Common myeloid progenitor, CD34-positive (primary cell): ENCODE measurements around the gene MFSD11.

Experiments
- CTCF ChIA-PET: fragments of 350-600 bp; sonication (Branson Sonifier 250); formaldehyde crosslinking; loops from one replicate; lab custom pipeline; 2021; ENCODE audit warnings: antibody characterized with exemption; lab: Charles Lee
- POLR2A ChIA-PET: fragments of 350-600 bp; sonication (Branson Sonifier 250); formaldehyde crosslinking; loops from one replicate; lab custom pipeline; 2021; ENCODE audit warnings: antibody characterized with exemption; lab: Charles Lee
- DNase-seq, 3 donors: peaks; one replicate each; pipeline versions ENCODE4 v3.0.0 to v3.0.0-alpha.2; 2013
- H3K27ac ChIP-seq, 2 experiments: 1 replicate in 1 of 2; 2 replicates in 1 of 2; pipeline ENCODE4 v1.7.0; 2013; ENCODE audit warnings: inconsistent platforms in 2 of 2, low read length in 2 of 2, mild to moderate bottlenecking in 2 of 2, low read depth in 1 of 2, moderate library complexity in 1 of 2; ENCODE audit not compliant: severe bottlenecking in 2 of 2, insufficient read depth in 1 of 2, poor library complexity in 1 of 2
- H3K27me3 ChIP-seq, 5 experiments: replicated peaks in 2 of 5; 1 replicate in 3 of 5; 2 replicates in 2 of 5; pipeline versions ENCODE4 v1.6.1 to v1.7.0; 2013; ENCODE audit warnings: low read length in 4 of 5, mild to moderate bottlenecking in 2 of 5, moderate library complexity in 2 of 5, inconsistent platforms in 1 of 5; ENCODE audit not compliant: insufficient read depth in 5 of 5, control insufficient read depth in 4 of 5
- H3K36me3 ChIP-seq, 4 experiments: 1 replicate in 2 of 4; 2 replicates in 2 of 4; pipeline versions ENCODE4 v1.6.1 to v1.7.0; 2013; ENCODE audit warnings: low read length in 3 of 4, control low read depth in 1 of 4, mild to moderate bottlenecking in 1 of 4; ENCODE audit not compliant: control insufficient read depth in 4 of 4, insufficient read depth in 4 of 4
- H3K4me1 ChIP-seq, 4 experiments: 1 replicate in 3 of 4; 2 replicates in 1 of 4; pipeline versions ENCODE4 v1.6.1 to v1.7.1; 2013; ENCODE audit warnings: low read length in 3 of 4, mild to moderate bottlenecking in 3 of 4, control low read depth in 1 of 4, inconsistent platforms in 1 of 4, moderate library complexity in 1 of 4; ENCODE audit not compliant: control insufficient read depth in 4 of 4, insufficient read depth in 4 of 4; ENCODE audit errors: control extremely low read depth in 1 of 4
- H3K4me3 ChIP-seq, 7 experiments: 1 replicate in 4 of 7; 2 replicates in 3 of 7; pipeline versions ENCODE4 v1.5.1 to v1.7.0; 2013; ENCODE audit warnings: mild to moderate bottlenecking in 7 of 7, low read length in 6 of 7, moderate library complexity in 6 of 7, inconsistent platforms in 2 of 7, low read depth in 2 of 7, control low read depth in 1 of 7; ENCODE audit not compliant: insufficient read depth in 4 of 7, control insufficient read depth in 1 of 7; ENCODE audit errors: extremely low read depth in 1 of 7
- H3K9me3 ChIP-seq, 5 experiments: 1 replicate in 4 of 5; 2 replicates in 1 of 5; pipeline versions ENCODE4 v1.6.1 to v1.7.1; 2013; ENCODE audit warnings: low read length in 4 of 5, mild to moderate bottlenecking in 2 of 5, inconsistent platforms in 1 of 5, low read depth in 1 of 5, moderate library complexity in 1 of 5; ENCODE audit not compliant: control insufficient read depth in 4 of 5, insufficient read depth in 2 of 5; ENCODE audit errors: control extremely low read depth in 1 of 5
- WGBS: methylation state at CpG from one replicate; pipeline ENCODE4 v1.1.5; 2013; ENCODE audit not compliant: insufficient coverage; 5-methylcytosine and 5-hydroxymethylcytosine counted together

The MFSD11 gene

DNA sequence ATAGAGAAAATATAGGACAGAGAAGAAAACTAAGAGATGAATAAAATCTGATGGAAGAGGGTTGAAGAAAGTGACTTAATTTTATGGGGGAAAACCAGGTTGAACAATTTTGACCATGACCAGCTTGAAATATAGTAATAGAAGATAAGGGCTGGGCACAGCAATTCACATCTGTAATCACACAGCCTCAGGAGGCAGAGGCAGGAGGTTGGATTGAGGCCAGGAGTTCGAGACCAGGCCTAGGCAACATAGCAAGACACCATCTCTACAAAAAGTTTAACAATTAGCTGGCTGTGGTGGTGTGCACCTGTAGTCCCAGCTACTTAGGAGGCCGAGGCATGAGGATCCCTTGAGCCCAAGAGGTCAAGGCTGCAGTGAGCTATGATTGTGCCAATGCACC, 35.8 kb upstream of the MFSD11 start:
- DNase-seq: no peak
- CTCF ChIA-PET: interaction anchor here (0.9 to 1.2 kb wide), 3 partner anchors 11 to 20 kb away, joined by 3 to 4 read pairs (median 3); no protein-coding TSS in a partner anchor
- no CpG with 5 or more reads among the region's 2 CpGs for WGBS
- H3K27ac ChIP-seq: no peak overlapping the region
- H3K36me3 ChIP-seq: no peaks in the 10 kb centered on the region
- no peaks in the 10 kb centered on the region for H3K27me3 ChIP-seq
- no peaks in the 10 kb centered on the region for H3K9me3 ChIP-seq
- H3K4me1 ChIP-seq: peaks cover 0 to 4% (median 3%) of the 10 kb centered on the region in 4 experiments
- no peak overlapping the region for H3K4me3 ChIP-seq
- POLR2A ChIA-PET: interaction anchor here (0.6 kb wide), 1 partner anchor 237 kb away, joined by 5 read pairs; no protein-coding TSS in a partner anchor

DNA sequence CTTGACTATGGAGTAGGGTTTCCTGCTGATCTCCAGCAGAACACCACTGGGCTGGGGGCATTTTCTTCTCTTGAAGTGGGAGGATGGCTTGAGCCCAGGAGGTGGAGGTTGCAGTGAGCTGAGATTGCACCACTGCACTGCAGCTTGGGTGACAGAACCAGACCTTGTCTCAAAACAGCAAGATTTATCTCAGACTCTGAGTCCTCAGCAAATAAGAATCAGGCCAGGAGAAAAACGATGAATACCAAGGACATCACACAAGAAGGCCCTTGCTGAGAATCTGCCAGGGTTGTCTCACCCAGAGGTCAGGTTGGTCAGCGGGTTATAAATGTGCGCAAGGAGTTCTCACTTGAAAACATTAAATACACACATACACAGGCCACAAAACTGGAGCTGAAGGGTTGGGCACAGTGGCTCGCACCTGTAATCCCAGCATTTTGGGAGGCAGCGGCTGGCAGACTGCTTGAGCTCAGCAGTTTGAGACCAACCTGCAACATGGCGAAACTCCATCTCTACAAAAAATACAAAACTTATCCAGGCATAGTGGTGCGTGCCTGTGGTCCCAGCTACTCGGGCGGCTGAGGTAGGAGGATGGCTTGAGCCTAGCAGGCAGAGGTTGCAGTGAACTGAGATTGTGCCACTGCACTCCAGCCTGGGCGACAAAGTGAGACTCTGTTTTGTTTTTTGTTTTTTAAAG, 34.8 kb upstream of the MFSD11 start:
- 97% methylated on average over 10 of the region's 10 CpGs for WGBS
- Histone ChIP-seq H3K27ac (no peak overlapping the region), H3K36me3 (no peaks in the 10 kb centered on the region), H3K9me3 (no peaks in the 10 kb centered on the region), H3K4me1 (peaks cover 0 to 4% (median 3%) of the 10 kb centered on the region in 4 experiments), H3K4me3 (no peak overlapping the region), H3K27me3 (peaks cover 0 to 2% (median 0%) of the 10 kb centered on the region in 5 experiments)
- ChIA-PET CTCF (interaction anchor here (0.9 to 2.3 kb wide), 2 partner anchors 11 to 17 kb away, joined by 3 to 8 read pairs; no protein-coding TSS in a partner anchor), POLR2A (interaction anchor here (0.6 kb wide), 1 partner anchor 18 kb away, joined by 3 read pairs; no protein-coding TSS in a partner anchor)
- DNase-seq: no peak

GRCh38 chr17:76704805-76705204, 33.1 kb upstream of the MFSD11 start:
- DNase-seq: no peak
- 60% methylated on average over 2 of the region's 4 CpGs for WGBS
- peaks cover 0 to 11% (median 5%) of the 10 kb centered on the region in 4 experiments for H3K4me1 ChIP-seq
- H3K27me3 ChIP-seq: peaks cover 0 to 6% (median 0%) of the 10 kb centered on the region in 5 experiments
- H3K36me3 ChIP-seq: no peaks in the 10 kb centered on the region
- CTCF ChIA-PET: interaction anchor here (1.4 to 2.3 kb wide), 2 partner anchors 9 to 10 kb away, joined by 4 to 8 read pairs; no protein-coding TSS in a partner anchor
- no peaks in the 10 kb centered on the region for H3K9me3 ChIP-seq
- POLR2A ChIA-PET: interaction anchor here (0.7 kb wide), 1 partner anchor 15 kb away, joined by 6 read pairs; no protein-coding TSS in a partner anchor
- peak overlapping the region in 1 of 7 experiments; percentile 28 for H3K4me3 ChIP-seq
- no peak overlapping the region for H3K27ac ChIP-seq

- CTCF ChIA-PET: interaction anchor here (0.6 to 3.0 kb wide), 2 partner anchors 11 to 25 kb away, joined by 3 to 14 read pairs; no protein-coding TSS in a partner anchor
- Histone ChIP-seq H3K4me1 (peaks cover 3 to 26% (median 17%) of the 10 kb centered on the region in 4 experiments), H3K27me3 (peaks cover 0 to 11% (median 0%) of the 10 kb centered on the region in 5 experiments), H3K4me3 (no peak overlapping the region), H3K27ac (no peak overlapping the region), H3K9me3 (no peaks in the 10 kb centered on the region), H3K36me3 (no peaks in the 10 kb centered on the region)
- DNase-seq: no peak
- POLR2A ChIA-PET: no interaction called here
- WGBS: 100% methylated on average over 2 of the region's 3 CpGs
These were observed 31.1 kb upstream of the MFSD11 start for GRCh38 chr17:76706817-76707216.

DNA sequence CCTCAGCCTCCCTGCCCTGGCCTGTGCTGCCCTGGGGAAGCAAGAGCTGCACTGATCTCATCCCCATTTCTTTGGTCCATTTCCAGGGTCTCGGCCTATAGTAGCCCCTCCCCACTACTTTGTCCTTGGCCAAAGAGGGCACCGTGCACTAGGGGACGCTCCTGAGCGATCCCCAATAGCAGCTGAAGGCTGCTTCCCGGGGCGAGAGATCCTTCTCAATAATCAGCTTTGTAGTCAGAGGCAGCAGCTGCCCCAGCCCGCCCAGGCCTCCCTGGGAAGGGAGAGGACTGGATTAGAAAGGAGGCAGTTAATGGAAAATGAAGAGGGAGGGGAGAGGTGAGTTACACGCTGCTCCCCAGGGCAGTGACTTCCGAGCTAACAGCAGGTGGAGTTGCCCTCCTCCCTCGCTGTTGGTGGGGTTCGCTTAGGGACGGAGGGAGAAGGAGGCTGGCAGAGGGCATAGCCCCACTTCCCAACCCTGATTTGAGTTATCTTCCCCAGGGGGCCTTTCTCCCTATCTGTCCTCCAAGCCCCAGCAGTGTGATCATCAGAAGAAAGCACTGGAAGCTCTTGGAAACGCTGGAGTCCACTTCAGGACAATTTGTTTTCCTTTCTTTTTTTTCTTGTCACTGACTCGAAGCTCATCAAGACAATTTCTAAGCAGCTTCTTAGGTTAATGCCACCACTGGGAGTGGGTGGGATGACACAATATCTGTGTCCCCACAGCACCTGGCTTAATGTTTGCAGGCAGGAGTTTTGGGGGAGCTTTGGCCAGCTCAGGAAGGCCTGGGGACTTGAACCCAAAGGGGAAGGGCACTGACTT, 29.7 kb upstream of the MFSD11 start:
- Histone ChIP-seq H3K27ac (no peak overlapping the region), H3K4me1 (peaks cover 3 to 26% (median 17%) of the 10 kb centered on the region in 4 experiments), H3K4me3 (no peak overlapping the region), H3K36me3 (peaks cover 0 to 7% (median 4%) of the 10 kb centered on the region in 4 experiments), H3K27me3 (peaks cover 0 to 11% (median 0%) of the 10 kb centered on the region in 5 experiments), H3K9me3 (no peaks in the 10 kb centered on the region)
- ChIA-PET CTCF (interaction anchor here (0.7 to 3.0 kb wide), 4 partner anchors 11 to 428 kb away, joined by 4 to 14 read pairs (median 4); partner anchors contain the start of gene MFSD11), POLR2A (interaction anchor here (0.6 kb wide), 1 partner anchor 1250 kb away, joined by 5 read pairs; the partner anchor contains the start of gene TNRC6C)
- DNase-seq: no peak
- 96% methylated on average over 14 of the region's 14 CpGs for WGBS

DNA sequence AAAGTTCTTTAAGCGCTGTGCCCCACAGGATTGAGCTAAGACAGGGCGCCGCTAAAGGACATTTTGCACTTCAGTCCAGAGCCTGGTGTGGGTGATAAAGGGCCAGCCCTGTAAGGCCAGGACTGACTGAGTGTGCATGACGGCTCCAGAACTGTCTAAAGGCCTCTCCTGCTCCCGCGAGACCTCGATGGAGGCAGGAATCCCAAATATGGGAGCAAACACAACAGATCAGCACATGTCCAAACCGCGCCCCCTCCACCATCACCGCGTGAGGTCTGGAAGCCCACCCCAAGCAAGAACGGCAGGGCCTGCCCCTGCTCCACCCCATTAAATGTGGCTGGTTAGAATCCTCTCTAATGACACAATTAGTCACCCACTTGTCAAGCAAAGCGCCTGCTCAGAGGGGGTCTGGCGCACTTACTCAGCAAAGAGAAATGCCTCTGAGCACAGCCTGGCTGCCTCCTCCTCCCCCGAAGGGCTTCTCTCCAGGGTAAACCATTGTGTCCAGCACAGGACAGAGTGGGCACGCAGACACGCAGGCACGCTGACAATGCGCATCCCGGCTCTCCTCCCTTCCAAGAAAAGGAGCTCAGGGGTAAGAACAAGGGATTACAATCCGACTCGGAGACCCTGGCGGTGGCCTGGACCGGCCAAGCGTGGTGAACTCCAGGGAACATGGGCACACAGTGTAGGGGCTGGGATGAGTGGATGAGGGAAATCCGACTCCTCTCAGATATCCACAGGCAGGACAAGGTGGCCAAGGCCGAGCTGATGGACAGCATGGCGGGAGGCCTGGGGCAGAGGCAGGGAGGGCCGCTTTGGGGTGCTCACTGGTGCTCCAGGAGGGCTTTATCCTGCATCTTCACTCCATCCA, 28.6 kb upstream of the MFSD11 start:
- WGBS: 94% methylated on average over 17 of the region's 29 CpGs
- POLR2A ChIA-PET: interaction anchor here (0.7 kb wide), 1 partner anchor 25 kb away, joined by 3 read pairs; no protein-coding TSS in a partner anchor
- Histone ChIP-seq H3K4me1 (peaks cover 3 to 28% (median 18%) of the 10 kb centered on the region in 4 experiments), H3K4me3 (peak overlapping the region in 2 of 7 experiments; percentile 65 to 75), H3K27me3 (peaks cover 0 to 11% (median 0%) of the 10 kb centered on the region in 5 experiments), H3K36me3 (peaks cover 0 to 17% (median 6%) of the 10 kb centered on the region in 4 experiments), H3K9me3 (no peaks in the 10 kb centered on the region), H3K27ac (no peak overlapping the region)
- CTCF ChIA-PET: interaction anchor here (1.1 to 2.2 kb wide), 3 partner anchors 9 to 29 kb away, joined by 4 to 5 read pairs (median 4); partner anchors contain the start of gene MFSD11
- DNase-seq: no peak
